Activated CD8-positive, alpha-beta memory T cell treated with anti-CD3 and anti-CD28 coated beads for 1 hour (primary cell): Measurements from ENCODE around the gene NEDD4L.

Experiments
- DNase-seq, 2 donors: peaks; one replicate each; pipeline ENCODE4 v3.0.0-alpha.2; 2020; ENCODE audit warnings: low read depth in 1 of 2; ENCODE audit errors: extremely low read depth in 1 of 2

NEDD4L gene

DNA sequence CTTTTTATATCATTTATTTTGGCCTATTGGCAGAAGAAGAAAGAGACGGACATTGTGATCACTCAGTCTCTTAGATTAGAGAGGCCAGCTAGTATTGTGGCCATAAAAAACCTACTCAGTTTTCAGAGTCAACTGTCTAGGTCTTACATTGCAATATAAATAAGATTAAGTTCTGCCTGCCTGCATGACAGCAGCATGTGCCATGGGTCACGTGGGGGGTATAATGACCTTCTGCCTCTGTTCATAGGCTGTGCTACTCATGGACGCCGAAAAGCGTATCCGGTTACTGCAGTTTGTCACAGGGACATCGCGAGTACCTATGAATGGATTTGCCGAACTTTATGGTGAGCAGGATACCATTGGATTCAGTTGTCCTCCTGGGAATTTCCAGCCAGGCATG is 346.4 kb downstream of the NEDD4L start:
- DNase-seq, result no peak

DNA sequence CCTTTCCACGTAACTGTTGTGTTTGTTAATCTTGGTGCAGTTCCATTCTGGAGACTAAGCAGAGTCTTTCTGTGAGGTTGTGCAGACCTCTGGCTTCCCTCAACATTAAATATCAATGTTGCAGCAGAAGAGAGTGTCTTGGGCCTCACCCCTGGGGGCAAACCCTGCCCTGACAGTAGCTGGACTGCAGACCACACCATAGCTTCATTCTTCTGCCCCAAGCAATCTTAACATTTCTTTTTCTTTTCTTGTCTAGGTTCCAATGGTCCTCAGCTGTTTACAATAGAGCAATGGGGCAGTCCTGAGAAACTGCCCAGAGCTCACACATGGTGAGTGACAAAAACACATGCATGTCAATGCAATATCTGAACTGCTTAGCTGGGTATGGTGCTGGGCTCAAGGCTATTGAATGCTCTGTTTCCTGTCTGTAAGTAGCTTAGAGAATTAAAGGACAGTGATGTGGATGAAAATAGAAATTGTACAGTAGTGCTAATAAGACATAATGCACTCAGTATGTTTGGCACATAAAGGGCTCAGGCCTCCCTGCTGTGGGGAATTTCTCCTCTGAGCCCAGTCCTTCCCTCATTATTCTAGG is 347.3 kb downstream of the NEDD4L start:
- DNase-seq, result no peak

DNA sequence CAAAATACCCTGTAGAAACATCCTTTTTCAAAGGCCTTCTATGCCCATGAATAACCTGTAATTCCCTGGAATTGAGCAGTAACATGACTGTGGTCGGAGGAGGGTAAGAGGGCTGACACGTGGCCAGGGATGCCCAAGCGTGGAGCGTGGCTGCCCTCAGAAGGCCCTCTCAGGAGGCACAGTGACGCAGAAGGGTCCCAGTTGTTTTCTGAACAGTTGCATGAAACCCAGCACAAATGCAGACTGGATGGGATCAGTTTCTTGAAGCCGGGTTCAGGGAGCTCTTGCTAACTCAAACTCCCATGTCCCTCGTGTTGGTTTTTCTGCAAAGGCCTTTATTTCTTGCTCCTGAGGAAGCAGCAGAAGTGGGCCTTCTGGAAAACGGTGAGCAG is 347.9 kb downstream of the NEDD4L start:
- no peak for DNase-seq

DNA sequence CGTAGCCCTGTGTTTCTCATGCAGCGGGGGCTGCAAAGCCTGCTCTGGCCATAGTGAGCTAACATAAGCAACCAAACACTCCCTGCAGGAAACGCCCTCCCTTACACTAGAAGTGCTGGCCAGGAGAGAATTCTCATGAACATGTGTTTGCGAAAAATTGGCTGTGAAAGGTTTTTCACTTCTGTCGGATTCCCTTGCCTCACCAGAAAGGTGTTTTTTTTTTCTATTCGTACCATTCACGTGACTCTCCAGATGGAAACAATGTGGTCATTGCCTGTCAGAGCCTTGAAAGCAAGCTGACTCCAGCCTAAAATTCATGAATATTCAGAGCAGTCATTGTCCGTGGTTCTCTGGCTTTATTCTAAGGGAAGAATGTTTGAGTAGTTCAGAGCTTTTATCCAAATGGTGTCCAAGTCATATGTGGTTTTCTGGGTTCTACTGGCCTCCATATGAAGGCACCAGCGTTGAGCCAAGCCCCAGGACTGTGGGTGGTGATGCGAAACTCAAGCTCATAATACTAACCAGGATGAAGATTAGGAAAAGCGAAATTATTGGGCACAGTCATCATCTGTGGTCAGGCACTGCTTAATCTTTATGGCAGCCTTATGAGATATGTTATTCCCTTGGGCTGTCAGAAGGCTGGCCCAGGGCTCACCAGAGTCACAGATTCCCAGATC is 348.4 kb downstream of the NEDD4L start:
- no peak for DNase-seq

DNA sequence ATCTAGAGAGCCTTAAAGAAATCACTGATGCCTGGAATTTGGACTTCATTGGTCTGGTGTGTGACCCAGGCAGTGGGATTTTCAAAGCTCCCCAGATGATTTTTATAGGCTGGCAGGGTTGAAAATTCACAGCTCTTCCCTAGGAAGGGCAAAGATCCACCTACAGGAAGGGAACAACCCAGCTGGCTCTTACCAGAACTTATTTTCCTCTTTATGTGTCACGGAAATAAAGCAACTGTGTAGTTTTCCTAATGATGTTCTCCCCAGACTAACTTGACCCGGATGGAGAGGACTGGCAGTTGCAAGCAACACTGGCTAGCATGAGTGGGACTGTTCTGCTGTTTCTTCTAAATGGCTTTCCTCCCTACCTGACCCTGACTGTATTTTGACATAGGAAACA is 349.3 kb downstream of the NEDD4L start:
- no peak for DNase-seq

DNA sequence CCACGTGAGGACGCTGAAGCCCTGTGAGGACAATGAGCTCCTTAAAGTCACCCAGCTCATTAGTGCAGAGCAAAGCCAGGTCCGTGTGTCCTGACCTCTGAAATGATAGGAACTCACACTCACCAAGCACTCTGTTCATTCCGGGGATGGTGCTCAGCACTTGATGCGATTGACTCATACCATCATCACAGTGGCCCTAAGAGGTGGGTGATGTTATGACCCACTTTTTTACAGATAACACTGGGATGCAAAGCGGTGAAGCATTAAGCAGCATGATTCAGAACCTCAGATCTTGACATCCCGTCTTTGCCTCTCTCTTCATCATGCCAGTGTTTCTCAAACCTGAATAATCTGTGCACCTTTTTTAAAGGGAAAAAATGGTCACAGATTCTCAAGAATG is 350.0 kb downstream of the NEDD4L start:
- DNase-seq, result no peak

DNA sequence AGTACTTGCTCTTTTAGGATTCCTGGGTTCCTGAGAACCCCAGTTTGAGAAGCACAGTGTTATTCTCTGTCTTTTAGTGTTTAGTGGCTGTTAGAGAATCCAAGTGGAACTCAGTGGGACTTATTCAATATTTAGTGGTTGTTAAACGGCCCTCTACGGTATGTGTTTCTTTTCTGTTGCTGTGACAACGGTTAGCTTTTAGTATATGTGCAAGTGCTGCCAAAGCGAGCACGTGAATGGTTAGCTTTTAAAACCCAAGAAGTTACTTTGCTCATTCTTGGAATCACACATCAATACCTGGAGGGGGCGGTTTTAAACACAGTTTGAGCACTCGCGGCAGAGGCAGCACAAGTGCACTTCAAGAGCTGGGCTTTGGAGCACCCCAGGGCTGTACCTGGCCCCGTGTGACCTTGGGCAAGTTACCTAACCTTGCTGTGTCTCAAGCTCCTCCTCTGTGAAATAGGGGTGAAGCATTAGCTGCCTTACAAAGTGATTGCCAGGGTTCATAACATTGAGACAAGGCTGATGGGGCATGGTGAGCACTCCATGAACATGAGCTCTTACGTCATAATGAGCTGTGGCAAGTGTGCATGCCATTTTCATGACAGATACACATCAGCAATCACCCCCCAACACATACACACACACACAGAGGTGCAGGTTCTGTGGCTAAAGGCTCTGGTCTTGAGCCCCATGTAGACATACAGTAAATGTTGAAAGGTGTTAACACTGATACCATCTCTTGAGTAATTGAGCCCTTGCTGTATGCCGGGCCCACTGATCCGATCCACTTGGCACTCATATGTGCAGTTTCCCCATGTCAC is 350.8 kb downstream of the NEDD4L start:
- no peak for DNase-seq

DNA sequence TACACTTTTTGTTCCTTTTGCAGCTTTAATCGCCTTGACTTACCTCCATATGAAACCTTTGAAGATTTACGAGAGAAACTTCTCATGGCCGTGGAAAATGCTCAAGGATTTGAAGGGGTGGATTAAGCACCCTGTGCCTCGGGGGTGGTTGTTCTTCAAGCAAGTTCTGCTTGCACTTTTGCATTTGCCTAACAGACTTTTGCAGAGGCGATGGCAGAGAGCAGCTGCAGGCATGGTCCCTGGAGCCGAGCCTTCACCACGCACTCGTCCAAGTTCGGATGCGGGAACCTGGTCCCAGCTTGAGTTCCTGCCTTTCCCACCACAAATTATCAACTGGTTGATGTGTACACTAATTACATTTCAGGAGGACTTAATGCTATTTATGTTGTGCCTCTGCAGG is 352.1 kb downstream of the NEDD4L start:
- DNase-seq, result no peak

DNA sequence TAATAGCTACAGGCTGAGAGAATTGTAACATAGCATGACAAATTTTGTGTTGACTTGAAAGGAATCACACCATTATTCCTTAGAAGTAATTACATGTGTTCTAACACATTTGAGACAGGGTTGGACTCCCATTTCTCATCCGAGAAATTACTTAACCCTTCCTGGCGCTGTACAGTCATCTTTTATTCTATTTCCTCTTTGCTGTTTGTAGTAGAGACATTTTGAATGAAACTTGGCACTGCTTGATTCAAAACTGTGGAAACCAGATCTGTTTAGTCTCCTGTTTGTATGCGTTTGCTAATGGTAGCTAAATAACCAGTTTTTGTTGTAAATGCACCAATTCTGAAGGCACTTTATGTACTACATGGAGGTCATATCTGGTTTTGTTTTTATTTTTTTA is 352.9 kb downstream of the NEDD4L start:
- no peak for DNase-seq

DNA sequence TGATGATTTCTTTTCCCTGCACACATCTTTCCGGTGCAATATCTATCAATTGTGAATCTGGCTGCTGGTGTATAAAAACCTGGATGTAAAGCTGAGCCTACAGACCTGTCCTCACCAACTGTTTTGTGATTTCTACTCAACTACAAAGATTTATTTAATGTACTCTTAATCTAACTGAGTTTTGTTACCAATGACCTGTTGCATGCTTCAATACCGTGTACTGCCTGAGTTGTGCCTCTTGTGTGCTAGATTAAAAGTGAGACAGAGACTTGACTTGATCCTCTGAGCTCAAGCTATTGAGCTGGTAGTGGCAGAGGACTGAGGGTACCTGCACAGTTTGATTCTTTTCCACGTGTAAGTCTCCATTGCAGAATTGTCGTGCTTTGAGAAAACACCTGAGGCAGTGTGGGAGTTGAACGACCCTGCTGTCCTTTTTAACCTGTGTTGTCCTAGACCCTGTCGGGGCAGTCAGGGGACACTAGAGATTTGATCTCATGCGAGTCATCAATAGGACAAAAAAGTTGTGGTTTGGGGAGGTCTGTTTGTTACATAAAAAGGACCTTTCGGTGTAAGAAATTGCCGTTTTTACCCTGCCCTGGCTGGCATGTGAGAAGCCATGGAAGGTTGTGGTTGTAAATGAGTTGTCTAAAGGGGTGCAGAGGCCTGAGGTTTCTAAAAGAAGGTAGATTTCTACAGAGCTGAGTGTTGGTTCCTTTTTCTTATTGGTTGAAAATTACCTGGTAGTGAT is 353.5 kb downstream of the NEDD4L start:
- no peak for DNase-seq

DNA sequence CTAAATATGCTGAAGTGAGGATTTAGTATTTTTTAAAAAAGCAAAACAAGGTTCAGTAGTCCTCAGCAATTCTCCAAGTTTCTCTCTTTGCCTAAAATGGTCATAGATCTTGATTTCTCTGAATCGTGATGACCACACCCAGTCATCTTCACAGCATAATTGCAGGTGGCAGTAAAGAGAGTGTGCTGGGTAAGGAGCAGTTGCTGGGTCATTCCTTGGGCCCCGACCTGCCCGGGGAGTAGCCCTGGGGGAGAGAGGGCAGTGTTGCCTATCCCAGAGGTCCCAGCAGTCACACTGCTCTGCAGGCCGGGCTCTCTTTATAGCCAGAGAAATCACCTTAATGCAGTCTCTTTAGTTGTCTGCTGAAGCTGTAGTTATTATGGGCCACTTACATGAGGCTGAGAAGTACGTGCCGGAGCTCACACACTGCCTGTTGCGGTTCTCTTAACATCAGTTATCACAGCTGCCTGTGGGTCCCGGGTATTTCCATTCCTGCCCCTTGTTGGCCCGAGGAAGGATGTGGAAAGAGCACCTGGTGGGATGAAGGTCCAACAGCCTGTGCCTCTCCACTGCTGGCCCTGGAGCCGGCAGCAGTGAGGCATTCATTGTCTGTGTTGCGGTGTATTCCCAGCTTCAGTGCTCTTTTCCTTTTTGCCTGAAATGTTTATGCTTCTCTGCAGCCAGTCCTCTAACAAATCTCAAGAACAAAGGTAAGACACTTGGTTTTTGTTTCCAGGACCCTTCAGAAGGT is 354.8 kb downstream of the NEDD4L start:
- DNase-seq, result no peak

DNA sequence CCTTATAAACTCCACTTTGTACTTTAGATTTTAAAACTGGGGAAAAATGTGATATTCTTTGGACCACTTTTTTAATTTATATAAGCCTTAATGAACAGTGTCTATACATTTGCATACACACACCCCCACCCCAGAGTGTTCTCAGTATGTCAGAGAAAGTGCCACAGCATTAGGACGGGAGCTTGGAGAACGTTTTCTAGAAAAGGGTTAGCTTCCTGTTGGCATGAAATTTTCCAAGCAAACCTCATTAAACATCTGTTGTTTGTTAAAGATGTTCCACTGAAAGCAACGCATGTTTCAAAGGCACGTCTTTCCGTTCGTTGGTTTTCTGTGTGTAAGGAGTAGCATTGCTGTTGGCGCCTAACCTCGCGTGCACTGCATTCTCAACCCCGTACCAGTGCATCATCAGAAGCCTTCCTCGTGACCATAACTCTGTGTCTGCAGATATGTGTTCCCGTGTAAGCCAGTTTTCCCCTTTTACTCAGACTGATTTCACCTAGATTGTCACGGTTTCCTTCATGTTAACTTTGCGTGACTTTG is 356.4 kb downstream of the NEDD4L start:
- DNase-seq, result no peak

DNA sequence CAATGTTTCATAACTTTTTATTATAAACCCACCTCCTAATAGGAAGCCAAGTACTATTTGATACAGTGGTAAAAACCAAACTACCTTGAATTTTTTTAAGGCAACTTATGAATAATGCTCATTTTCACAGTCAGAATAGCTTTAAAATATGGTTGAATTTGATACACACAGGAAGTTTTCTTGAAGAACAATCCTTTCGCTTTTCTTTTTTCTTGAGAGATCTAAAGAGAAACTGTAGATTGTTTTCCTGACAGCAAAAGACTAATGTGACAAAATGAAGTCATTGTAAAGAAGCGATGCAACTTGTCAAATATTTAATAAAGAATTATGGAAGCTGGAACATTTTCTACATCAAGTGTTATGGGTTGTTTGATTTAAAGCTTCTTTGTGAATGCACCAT is 357.2 kb downstream of the NEDD4L start:
- no peak for DNase-seq

DNA sequence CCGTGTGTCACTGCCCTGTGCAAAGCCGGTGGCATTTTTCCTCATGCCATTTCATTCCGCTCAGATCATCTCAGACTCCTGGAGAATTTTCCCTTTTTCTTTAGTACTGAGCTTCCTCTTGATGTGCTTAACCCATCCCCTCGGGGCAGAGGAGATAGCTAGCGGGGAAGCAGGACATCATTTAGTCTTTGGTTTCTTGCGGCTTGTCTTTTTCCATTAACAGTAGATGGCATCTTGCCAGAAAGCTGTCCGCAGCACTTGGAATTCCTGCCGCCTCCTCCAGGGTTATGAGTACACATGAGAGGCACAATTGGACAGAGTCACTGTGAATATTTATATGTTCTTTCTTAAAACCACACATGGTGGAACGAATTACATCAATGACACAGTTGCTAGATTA is 358.2 kb downstream of the NEDD4L start:
- DNase-seq, result no peak

DNA sequence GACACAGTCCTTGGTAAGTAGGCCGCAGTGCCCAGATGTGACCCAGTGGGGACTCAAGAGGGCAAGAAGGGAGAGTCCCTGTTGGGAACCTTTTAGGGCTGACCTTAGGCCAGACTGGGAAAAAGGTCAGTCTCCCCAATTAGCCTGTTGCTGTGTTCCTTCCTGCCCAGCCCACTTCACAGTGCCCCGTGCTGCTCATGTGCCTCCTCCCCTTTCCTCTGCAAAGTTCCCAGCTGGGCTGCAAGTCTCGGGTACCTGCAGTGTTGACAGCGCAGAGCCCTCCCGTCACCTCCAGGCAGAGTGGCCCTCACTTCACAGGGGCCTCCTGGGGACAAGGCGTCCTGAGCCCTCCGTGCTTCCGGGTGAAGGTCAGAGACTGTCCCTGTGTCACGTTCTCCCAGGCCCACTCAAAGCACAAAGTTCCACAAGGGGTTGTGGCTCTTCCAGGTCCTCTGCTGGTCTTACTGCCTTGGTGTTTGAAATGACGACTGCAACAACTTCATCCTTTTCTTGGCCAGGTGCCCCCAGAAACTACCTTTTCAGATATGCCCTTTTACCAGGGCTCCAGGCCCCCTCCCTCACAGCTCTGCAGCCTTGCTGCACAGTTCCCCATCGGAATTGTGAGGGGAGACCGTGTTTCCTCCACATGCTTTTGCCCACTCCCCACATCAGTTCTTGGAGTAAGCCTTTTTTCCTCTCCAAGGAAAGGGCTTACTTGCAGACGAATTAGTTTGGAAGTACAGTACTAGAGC is 359.1 kb downstream of the NEDD4L start:
- no peak for DNase-seq

DNA sequence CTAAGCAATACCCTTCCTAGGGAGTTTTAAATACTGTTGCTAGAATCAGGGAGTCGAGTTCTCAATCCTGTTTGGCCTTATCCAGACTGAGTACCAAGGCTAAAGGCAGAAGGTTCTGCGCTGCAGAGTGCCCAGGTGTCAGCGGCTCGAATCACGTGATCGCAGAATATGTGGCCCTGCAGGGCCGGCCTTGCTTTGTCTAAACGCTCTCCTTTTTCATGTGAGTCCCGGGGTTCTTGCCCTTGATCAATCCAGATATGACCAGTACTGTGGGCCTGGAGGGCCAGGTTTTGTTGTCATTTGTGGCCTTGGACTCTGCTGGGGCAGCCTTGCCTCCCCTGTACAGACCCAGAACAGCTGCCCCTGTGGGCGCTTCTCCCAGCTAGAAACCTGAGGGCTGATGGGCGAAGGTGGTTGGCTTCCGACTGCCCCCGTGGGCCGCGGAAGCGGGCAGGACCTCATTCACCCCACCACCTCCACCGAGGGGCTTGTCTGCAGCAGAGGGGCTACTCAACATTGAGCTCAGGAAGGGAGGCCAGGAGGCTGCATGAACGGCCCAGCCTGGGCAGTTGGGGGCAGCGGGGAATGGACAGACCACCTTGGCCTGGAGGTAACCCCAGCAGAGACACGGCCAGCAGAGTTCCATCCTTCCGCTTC is 359.9 kb downstream of the NEDD4L start:
- no peak for DNase-seq

DNA sequence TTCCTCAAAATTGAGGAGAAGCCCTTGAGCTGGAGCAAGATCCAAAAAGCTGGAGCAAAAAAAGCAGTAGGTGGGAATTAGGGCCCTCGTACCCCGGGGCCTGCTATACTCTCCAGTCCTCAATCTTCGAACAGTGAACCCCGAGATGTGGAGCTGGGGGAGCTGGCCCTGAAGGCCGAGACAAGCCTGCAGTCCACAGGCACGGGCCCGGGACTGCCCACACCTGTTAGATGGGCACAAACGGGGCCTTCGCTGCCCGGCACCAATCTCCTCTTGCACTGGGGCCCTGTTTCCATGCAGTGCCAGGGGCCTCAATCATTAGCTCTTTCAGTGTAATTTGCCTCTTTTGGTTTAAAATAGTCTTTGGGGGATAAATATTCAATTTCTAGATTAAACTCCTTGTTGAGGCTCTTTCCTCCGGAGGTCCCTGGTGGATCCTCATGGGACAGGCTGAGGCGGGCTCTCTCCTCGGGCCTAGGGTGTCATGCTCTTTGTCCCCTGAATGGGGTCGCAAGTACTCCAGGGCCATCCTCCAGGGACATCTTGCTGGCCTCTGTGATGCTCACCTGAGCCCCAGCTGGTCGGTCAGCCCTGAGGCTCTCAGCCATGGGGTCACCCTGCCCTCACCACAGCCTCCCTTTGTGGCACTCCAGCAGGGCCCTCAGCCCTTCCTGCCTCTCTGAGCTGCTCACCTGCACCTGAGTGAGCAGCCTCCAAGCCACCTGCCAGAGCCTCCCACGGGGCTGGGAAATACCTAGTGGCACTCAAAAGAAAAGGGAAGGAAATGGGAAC is 361.3 kb downstream of the NEDD4L start:
- DNase-seq, result no peak

DNA sequence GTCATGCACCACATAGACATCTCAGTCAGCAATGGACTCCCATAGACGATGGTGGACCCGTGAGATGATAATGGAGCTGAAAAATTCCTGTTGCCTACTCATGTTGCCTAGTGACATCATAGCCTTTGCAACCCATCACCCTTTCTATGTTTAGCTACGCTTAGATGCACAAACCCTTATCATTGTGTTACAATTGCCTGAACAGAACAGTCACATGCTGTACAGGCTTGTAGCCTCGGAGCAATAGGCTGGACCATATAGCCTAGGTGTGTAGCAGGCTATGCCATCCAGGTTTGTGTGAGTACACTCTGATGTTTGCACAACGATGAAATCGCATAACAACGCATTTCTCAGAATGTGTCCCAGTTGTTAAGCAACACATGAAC is 363.2 kb downstream of the NEDD4L start:
- DNase-seq, result no peak
